Activated T-cell treated with anti-CD3 and anti-CD28 coated beads for 24 hours (primary cell): Measurements from ENCODE around the gene PTCHD1.

Experiments used
- DNase-seq: peaks from one replicate; pipeline ENCODE4 v3.0.0-alpha.2; 2020; ENCODE audit warnings: low read depth

Gene PTCHD1

DNA sequence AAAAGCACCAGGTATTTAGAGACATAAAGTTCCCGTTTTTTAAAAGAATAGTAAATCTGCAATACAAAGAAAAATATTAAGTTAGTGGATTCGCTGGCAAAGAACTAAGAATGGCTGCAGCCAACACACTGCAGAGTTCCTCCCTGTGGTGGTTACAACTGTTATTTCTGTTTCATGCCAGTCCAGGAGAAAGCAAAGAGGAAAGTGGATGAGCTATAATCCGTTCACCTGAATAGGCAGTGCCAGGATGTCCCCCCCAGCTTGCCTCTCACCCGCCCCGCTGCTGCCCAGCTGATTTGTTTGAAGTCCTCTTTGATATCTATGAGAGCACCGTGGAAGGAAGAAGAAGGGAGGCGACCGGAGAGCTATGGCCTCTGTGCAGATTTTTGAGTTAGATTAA lies 63.9 kb downstream of the PTCHD1 start:
- DNase-seq: no peak

DNA sequence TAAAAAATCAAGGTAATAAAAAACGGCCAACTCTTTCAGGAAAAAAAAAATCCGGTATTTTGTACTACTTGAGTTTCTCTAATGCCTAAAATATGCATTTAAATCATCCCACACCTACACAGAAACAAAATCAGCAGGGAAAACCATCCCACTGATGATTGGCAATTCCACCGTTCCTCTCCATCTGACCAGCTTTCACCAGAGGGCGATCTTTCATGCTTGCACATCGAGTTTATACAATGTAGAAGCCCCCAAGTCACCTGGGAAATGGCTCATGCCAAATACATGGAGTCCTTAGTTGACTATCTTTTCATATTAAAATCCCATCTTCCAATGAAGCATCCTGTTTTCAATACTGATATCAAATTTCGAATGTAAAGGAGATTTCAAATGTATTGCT lies 69.2 kb downstream of the PTCHD1 start:
- DNase-seq: no peak

DNA sequence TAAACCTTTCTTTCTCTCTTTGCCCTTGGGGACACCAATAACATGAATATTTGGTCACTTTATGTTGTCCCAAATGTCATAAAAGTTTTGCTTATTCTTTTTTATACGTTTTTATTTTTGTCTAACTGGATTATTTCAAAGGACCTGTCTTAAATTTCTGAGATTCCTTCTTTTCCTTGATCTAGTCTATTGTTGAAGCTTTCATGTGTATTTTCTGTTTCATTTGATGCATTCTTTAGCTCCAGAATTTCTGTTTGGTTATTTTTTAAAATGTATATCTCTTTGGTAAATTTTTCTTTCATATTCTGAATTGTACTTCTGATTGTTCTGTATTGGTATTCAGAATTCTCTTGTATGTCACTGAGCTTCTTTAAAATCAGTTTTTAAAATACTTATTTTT lies 88.3 kb downstream of the PTCHD1 start:
- no peak for DNase-seq

DNA sequence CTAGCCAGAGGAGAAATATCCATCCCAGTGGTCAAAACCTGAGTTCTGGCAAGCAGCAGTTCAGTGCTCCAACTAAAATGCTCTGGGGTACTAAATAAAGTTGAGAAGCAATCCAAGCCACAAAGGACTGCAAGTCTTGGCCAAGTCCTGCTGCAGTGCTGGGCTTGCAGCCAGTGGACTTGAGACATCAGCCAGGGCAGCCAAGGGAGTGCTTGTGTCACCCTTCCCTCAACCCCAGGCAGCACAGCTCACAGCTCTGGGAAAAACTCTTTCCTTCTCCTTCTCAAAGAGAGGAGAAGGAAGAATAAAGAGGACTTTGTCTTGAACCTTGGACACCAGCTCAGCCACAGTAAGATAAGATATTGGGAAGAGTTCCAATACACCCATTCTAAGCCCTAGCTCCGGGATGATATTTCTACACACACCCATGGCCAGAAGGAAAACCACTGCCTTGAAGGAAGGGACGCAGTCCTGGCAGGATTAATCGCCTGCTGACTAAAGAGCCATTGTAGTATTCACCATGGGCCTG lies 99.8 kb downstream of the PTCHD1 start:
- no peak for DNase-seq

DNA sequence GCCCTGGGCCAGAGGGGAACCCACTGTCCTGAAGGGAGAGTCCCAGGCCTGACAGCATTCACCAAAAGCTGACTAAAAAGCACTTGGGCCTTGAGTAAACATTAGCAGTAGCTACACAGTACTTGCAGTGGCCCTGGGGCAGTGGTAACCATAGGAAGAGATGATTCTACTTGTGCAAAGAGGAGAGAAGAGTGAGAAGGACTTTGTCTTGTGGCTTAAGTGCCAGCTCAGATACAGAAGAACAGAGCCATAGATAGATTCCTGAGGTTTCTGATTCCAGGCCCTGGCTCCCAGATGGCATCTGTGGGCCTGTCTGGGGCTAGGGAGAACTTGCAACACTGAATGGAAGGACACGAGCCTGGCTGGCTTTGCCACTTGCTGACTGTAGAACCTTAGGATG lies 100.5 kb downstream of the PTCHD1 start:
- no peak for DNase-seq

DNA sequence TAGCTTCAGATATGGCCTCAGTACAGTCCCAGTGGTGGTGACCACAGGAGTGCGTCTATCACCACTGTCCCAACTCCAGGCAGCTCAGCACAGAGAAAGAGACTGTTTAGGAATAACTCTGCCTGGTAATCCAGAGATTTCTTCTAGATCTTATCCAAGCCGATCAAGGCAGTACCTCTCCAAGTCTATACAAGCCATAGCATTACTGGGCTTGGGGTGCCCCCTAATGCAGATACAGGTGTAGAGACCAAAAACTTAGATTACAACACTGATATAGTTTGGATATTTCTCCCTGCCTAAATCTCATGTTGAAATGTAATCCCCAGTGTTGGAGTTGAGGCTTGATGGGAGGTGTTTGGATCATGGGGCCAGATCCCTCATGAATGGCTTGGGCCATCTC lies 100.9 kb downstream of the PTCHD1 start:
- no peak for DNase-seq

DNA sequence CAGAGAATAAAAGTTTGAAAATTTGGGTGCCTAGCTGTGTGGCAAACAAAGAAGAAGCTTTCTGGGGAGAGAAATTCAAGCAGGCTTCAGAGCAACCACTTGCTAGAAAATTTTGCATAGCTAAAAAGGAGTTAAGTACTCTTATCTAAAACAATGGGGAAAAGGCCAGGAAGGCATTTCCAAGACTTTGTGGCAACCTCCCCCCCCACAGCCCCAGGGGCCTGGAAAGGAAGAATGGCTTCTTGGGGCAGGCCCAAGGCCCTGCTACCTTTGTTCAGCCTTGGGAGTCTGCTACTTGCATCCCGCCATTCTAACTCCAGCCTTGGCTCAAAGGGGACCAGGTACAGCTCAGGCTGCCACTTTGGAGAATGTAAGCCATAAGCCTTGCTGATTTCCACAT lies 102.2 kb downstream of the PTCHD1 start:
- DNase-seq: no peak

DNA sequence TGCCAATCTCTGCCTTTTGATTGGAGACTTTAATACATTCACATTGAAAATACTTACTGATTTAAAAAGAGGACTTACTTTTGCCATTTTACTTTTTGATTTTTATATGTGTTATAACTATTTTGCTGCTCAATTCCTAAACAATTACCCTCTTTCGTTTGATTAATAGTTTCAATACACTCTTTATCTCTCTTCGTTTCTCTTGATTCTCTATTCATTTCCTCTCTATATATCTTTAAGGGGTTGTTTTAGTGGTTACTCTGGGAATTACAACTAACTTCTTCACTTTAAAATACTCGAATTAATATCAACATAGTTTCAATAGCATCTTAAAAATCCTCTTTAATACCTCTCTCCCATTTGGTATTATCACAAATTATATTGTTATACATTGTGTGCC lies 116.6 kb downstream of the PTCHD1 start:
- no peak for DNase-seq
